HCT116 (cell line): ENCODE results near the gene CD164L2. TPM values are rescaled to one million over a fixed set of nuclear protein-coding genes. Genes with fewer than 3 reads are reported as not detected.

ENCODE experiments used
- ATAC-seq: fragments of 200-7000 bp; cut with Tn5 transposase; 2 replicates; pipeline ENCODE4 v1.9.1; 2020; ENCODE audit warnings: mild to moderate bottlenecking, moderate library complexity
- BruUV-seq: library from RNA; stranded (reverse); fragments of 400-500 nt; replicated peaks from 2 replicates; lab custom pipeline; 2021; lab: Mats Ljungman, UMichigan
- CTCF ChIA-PET: fragments of 300-600 bp; sonication (Branson Sonifier 250); formaldehyde crosslinking; loops from one replicate; lab custom pipeline; 2021; ENCODE audit warnings: antibody characterized with exemption; lab: Charles Lee
- POLR2A ChIA-PET: fragments of 300-600, 350-600 bp; sonication (Branson Sonifier 250); formaldehyde crosslinking; loops from one replicate; lab custom pipeline; 2021; ENCODE audit warnings: antibody characterized with exemption; lab: Charles Lee
- RAD21 ChIA-PET, 2 experiments: fragments of 300-600 bp; sonication (Branson Sonifier 250); formaldehyde crosslinking; loops; one replicate each; lab custom pipeline; 2023; ENCODE audit warnings: low total read pairs in 2 of 2; ENCODE audit not compliant: uncharacterized antibody in 2 of 2, unreplicated experiment in 2 of 2, low non-redundant PET in 1 of 2; lab: Charles Lee
- DNase-seq: peaks from one replicate; pipeline ENCODE4 v3.0.0-alpha.2; 2010; ENCODE audit warnings: low read depth, low spot score
- H2AFZ ChIP-seq: fragments of 200-600 bp; shearing (Covaris generic), sonication (generic); 2 replicates; pipeline ENCODE4 v1.6.1; 2017; ENCODE audit warnings: low read depth, mixed run types, mixed read lengths, antibody characterized with exemption, low read length; ENCODE audit not compliant: poor library complexity, severe bottlenecking
- H3K27ac ChIP-seq: 2 replicates; pipeline ENCODE4 v1.5.1; 2012; ENCODE audit warnings: low read depth, low read length
- H3K27me3 ChIP-seq: fragments of 200-600 bp; sonication (generic); 2 replicates; pipeline ENCODE4 v1.6.1; 2016; ENCODE audit warnings: mixed run types, low read length, mixed read lengths; ENCODE audit not compliant: insufficient read depth
- H3K36me3 ChIP-seq, 2 experiments: fragments of 200-500 bp in 1 of 2; fragments of 200-600 bp in 1 of 2; sonication (Bioruptor generic) in 1 of 2; sonication (generic) in 1 of 2; 2 replicates each; pipeline versions ENCODE4 v1.5.1 to v1.6.1; 2014 to 2016; ENCODE audit warnings: low read length in 2 of 2, inconsistent platforms in 1 of 2, mixed read lengths in 1 of 2, mixed run types in 1 of 2; ENCODE audit not compliant: insufficient read depth in 2 of 2, control insufficient read depth in 1 of 2
- H3K4me1 ChIP-seq, 2 experiments: fragments of 200-600 bp in 1 of 2; sonication (generic) in 1 of 2; 2 replicates each; pipeline versions ENCODE4 v1.5.1 to v1.6.1; 2012 to 2017; ENCODE audit warnings: low read length in 2 of 2, inconsistent platforms in 1 of 2, mild to moderate bottlenecking in 1 of 2, mixed read lengths in 1 of 2, mixed run types in 1 of 2, moderate library complexity in 1 of 2; ENCODE audit not compliant: insufficient read depth in 2 of 2, control insufficient read depth in 1 of 2
- H3K4me2 ChIP-seq: fragments of 200-600 bp; sonication (generic); 2 replicates; pipeline ENCODE4 v1.6.1; 2017; ENCODE audit warnings: mixed run types, low read length, mixed read lengths
- H3K4me3 ChIP-seq, 2 experiments: fragments of 200-600 bp in 1 of 2; sonication (generic) in 1 of 2; replicated peaks in 1 of 2; 2 replicates each; pipeline ENCODE4 v1.5.1; 2011 to 2016; ENCODE audit warnings: low read length in 2 of 2, control low read depth in 1 of 2, low read depth in 1 of 2, mild to moderate bottlenecking in 1 of 2, mixed read lengths in 1 of 2, mixed run types in 1 of 2
- H3K79me2 ChIP-seq: fragments of 200-600 bp; sonication (generic); 2 replicates; pipeline ENCODE4 v1.6.1; 2017; ENCODE audit warnings: mild to moderate bottlenecking, mixed run types, low read length, moderate library complexity, mixed read lengths; ENCODE audit not compliant: insufficient read depth
- H3K9ac ChIP-seq: fragments of 200-600 bp; sonication (generic); 2 replicates; pipeline ENCODE4 v1.6.1; 2016; ENCODE audit warnings: low read length, mixed read lengths
- H3K9me2 ChIP-seq: fragments of 200-600 bp; sonication (generic), shearing (Covaris generic); 2 replicates; pipeline ENCODE4 v1.6.1; 2017; ENCODE audit warnings: mixed run types, mild to moderate bottlenecking, moderate library complexity; ENCODE audit not compliant: insufficient read depth
- H3K9me3 ChIP-seq, 2 experiments: fragments of 200-500 bp in 1 of 2; fragments of 200-600 bp in 1 of 2; sonication (Bioruptor generic) in 1 of 2; sonication (generic) in 1 of 2; 2 replicates each; pipeline ENCODE4 v1.6.1; 2014 to 2017; ENCODE audit warnings: low read length in 2 of 2, mixed read lengths in 2 of 2, inconsistent platforms in 1 of 2, low read depth in 1 of 2, mild to moderate bottlenecking in 1 of 2, mixed run types in 1 of 2, moderate library complexity in 1 of 2; ENCODE audit not compliant: control insufficient read depth in 1 of 2, insufficient read depth in 1 of 2
- H4K20me1 ChIP-seq: fragments of 200-600 bp; sonication (generic), shearing (Covaris generic); 2 replicates; pipeline ENCODE4 v1.6.1; 2017; ENCODE audit warnings: mixed run types, mild to moderate bottlenecking, moderate library complexity; ENCODE audit not compliant: insufficient read depth
- CTCF ChIP-seq, 3 experiments: fragments of 200-600 bp in 1 of 3; sonication (generic) in 1 of 3; IDR thresholded peaks in 2 of 3; conservative IDR thresholded peaks in 1 of 3; 2 replicates each; pipeline ENCODE4 v1.5.1; 2012 to 2017; ENCODE audit warnings: low read depth in 2 of 3, low read length in 2 of 3, antibody characterized with exemption in 1 of 3, borderline replicate concordance in 1 of 3, control low read depth in 1 of 3, mild to moderate bottlenecking in 1 of 3, mixed read lengths in 1 of 3, mixed run types in 1 of 3, moderate library complexity in 1 of 3; ENCODE audit not compliant: insufficient read depth in 1 of 3
- EGR1 ChIP-seq: IDR thresholded peaks from 2 replicates; pipeline ENCODE4 v1.6.1; 2012; ENCODE audit warnings: low read depth
- EZH2phosphoT487 ChIP-seq: fragments of 200-600 bp; IDR thresholded peaks from 2 replicates; pipeline ENCODE4 v1.6.1; 2018; ENCODE audit warnings: antibody characterized with exemption, borderline replicate concordance
- FOSL1 ChIP-seq: IDR thresholded peaks from 2 replicates; pipeline ENCODE4 v1.6.1; 2012; ENCODE audit warnings: low read depth
- POLR2A ChIP-seq: IDR thresholded peaks from 2 replicates; pipeline ENCODE4 v1.7.0; 2011; ENCODE audit warnings: borderline replicate concordance; ENCODE audit not compliant: insufficient read depth, insufficient read length; ENCODE audit errors: extremely low read depth
- RAD21 ChIP-seq: IDR thresholded peaks from 2 replicates; pipeline ENCODE4 v1.6.1; 2012; ENCODE audit warnings: low read depth, mild to moderate bottlenecking
- SP1 ChIP-seq: IDR thresholded peaks from 2 replicates; pipeline ENCODE4 v1.6.1; 2012; ENCODE audit warnings: low read depth
- SRF ChIP-seq: IDR thresholded peaks from 2 replicates; pipeline ENCODE4 v1.6.1; 2012; ENCODE audit warnings: low read depth
- TCF7L2 ChIP-seq: IDR thresholded peaks from 2 replicates; pipeline ENCODE4 v1.7.0; 2011; ENCODE audit warnings: borderline replicate concordance, inconsistent platforms; ENCODE audit not compliant: insufficient read depth, insufficient read length; ENCODE audit errors: extremely low read depth
- ZFX ChIP-seq: fragments of 450-650 bp; IDR thresholded peaks from 2 replicates; pipeline ENCODE4 v1.6.1; 2017
- ZNF274 ChIP-seq: fragments of 200-500 bp; sonication (Bioruptor generic); IDR thresholded peaks from 2 replicates; pipeline ENCODE4 v1.6.1; 2014; ENCODE audit warnings: mild to moderate bottlenecking, low read depth, low read length, inconsistent platforms
- intact Hi-C: fragments of 100-400 bp; cut with micrococcal nuclease; formaldehyde crosslinking; loops from 2 replicates; pipeline ENCODE4 v1.10.0; 2022
- total RNA-seq: library from RNA; stranded (reverse); gene quantifications from one replicate; pipeline ENCODE4 v1.2.1, GENCODE V29; 2021; ENCODE audit not compliant: unreplicated experiment

Gene CD164L2
- total RNA-seq, 1 experiment from 2014 or later: 11.6 TPM

DNA sequence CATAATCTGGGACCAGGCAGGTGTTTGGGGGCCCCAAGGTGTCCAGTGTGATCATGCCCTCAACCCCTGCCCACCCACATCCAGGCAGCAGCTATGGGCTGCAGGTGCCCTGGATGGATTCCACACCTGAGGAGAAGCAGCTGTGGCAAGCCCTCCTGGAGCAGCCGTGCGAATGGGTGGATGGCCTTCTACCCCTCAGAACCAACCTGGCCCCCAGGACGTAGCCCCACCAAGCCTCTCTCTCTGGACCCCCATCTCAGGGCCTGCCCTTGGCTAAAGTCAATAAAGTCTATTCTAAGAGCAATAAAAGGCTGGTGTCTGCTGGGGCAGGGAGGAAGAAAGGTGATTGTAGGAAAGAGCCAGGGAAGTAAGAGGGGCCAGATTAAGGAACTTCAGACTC is 29.5 kb downstream of the CD164L2 start:
- POLR2A ChIA-PET: interaction anchor here (2.4 kb wide), 1 partner anchor 13 kb away, joined by 14 read pairs; the partner anchor contains the start of gene MAP3K6
- TF ChIP-seq TCF7L2 (no peak), SP1 (no peak), POLR2A (no peak), CTCF (IDR thresholded peaks at IDR 0.05 in 2 of 3, conservative IDR thresholded peaks at IDR 0.05 in 1 of 3; ENCODE audit: borderline replicate concordance in 1 of 3, insufficient read depth in 1 of 3, low read depth in 2 of 3, low read length in 2 of 3) (no peak), ZNF274 (no peak), EGR1 (no peak), SRF (no peak), ZFX (no peak), FOSL1 (no peak), RAD21 (no peak), EZH2phosphoT487 (no peak)

More for the DNA sequence above, 29.5 kb downstream of the CD164L2 start:
- no TSS peak for BruUV-seq
- no peak overlapping the region; the same call in 1 of the 2 replicates for H3K27ac ChIP-seq
- peaks cover 0 to 7% of the 10 kb centered on the region in 2 experiments; a peak in 1 of 4 replicates for H3K36me3 ChIP-seq
- H3K9me2 ChIP-seq: no peaks in the 10 kb centered on the region
- DNase-seq: no peak
- H3K4me1 ChIP-seq: peaks cover 12 to 22% of the 10 kb centered on the region in 2 experiments
- H3K4me3 ChIP-seq: no peak overlapping the region
- no peaks in the 10 kb centered on the region for H3K27me3 ChIP-seq
- no peaks in the 10 kb centered on the region for H4K20me1 ChIP-seq
- no peaks in the 10 kb centered on the region for H3K79me2 ChIP-seq
- RAD21 ChIA-PET: no interaction called here
- no peak overlapping the region for H3K9ac ChIP-seq
- H3K4me2 ChIP-seq: no peak overlapping the region
- ATAC-seq: no peak
- CTCF ChIA-PET: interaction anchor here (0.7 to 1.4 kb wide), 3 partner anchors 9 to 21 kb away, joined by 3 read pairs; no protein-coding TSS in a partner anchor
- H3K9me3 ChIP-seq: no peaks in the 10 kb centered on the region
- no peak overlapping the region for H2AFZ ChIP-seq
- intact Hi-C loops: no loop called here
